Prostate gland (tissue), 2 donors: ENCODE data around the gene ANTKMT.

Experiments used
- CTCF ChIP-seq, 4 experiments: fragments of 200-600 bp in 2 of 4; fragments of 450-650 bp in 2 of 4; sonication (generic) in 2 of 4; IDR thresholded peaks; 1 replicate in 3 of 4; 2 replicates in 1 of 4; pipeline ENCODE4 v1.5.1; 2016 to 2019; ENCODE audit warnings: antibody characterized with exemption in 4 of 4, mild to moderate bottlenecking in 2 of 4, moderate library complexity in 2 of 4
- POLR2A ChIP-seq: fragments of 450-650 bp; IDR thresholded peaks from one replicate; pipeline ENCODE4 v1.6.1; 2016; ENCODE audit warnings: antibody characterized with exemption, mild to moderate bottlenecking
- POLR2AphosphoS5 ChIP-seq: sonication (generic); formaldehyde crosslinking; IDR thresholded peaks from one replicate; pipeline ENCODE4 v1.6.1; 2017; ENCODE audit warnings: antibody characterized with exemption

- TF ChIP-seq CTCF (IDR thresholded peaks at IDR 0.05) (no peak), POLR2A (no peak), POLR2AphosphoS5 (no peak)
These were observed 21.2 kb downstream of the ANTKMT start for GRCh38 chr16:741986-742629.
